Measurements from ENCODE around the gene ATAD2B.
"Not testable (repeated sequence)": the region's sequence is repeated elsewhere in the genome, so short reads cannot be mapped to it uniquely, and the experiment has no call there.

ATAD2B gene

GRCh38 chr2:23723029-23723428 lies 203.9 kb downstream of the ATAD2B start:
- not testable (repeated sequence) for DNase-seq

- DNase-seq = no peak
Measured at GRCh38 chr2:23722255-23722654, 204.7 kb downstream of the ATAD2B start.

- no peak for DNase-seq
Measured at GRCh38 chr2:23721454-23721826, 205.5 kb downstream of the ATAD2B start.

GRCh38 chr2:23720705-23721453 lies 206.0 kb downstream of the ATAD2B start:
- DNase-seq = no peak

- peak in 1 of 2 donors; percentile 49 for DNase-seq
Measured at GRCh38 chr2:23719716-23720115, 207.2 kb downstream of the ATAD2B start.

- DNase-seq = no peak
Measured at GRCh38 chr2:23718931-23719700, 207.8 kb downstream of the ATAD2B start.

GRCh38 chr2:23713351-23713750 lies 213.6 kb downstream of the ATAD2B start:
- DNase-seq = peak in 1 of 2 donors; percentile 7

GRCh38 chr2:23712756-23713151 lies 214.2 kb downstream of the ATAD2B start:
- DNase-seq = no peak

- DNase-seq = no peak
Measured at GRCh38 chr2:23711979-23712755, 214.8 kb downstream of the ATAD2B start.

GRCh38 chr2:23709311-23709710 lies 217.6 kb downstream of the ATAD2B start:
- no peak for DNase-seq

GRCh38 chr2:23708771-23709170 lies 218.2 kb downstream of the ATAD2B start:
- no peak for DNase-seq

GRCh38 chr2:23707096-23707495 lies 219.8 kb downstream of the ATAD2B start:
- DNase-seq = no peak

GRCh38 chr2:23706613-23707078 lies 220.3 kb downstream of the ATAD2B start:
- DNase-seq = no peak

- DNase-seq = no peak
Measured at GRCh38 chr2:23705771-23706612, 220.9 kb downstream of the ATAD2B start.

- no peak for DNase-seq
Measured at GRCh38 chr2:23703583-23704385, 223.1 kb downstream of the ATAD2B start.

- DNase-seq = no peak
Measured at GRCh38 chr2:23703037-23703582, 223.8 kb downstream of the ATAD2B start.

- no peak for DNase-seq
Measured at GRCh38 chr2:23700627-23701026, 226.3 kb downstream of the ATAD2B start.

- DNase-seq = no peak
Measured at GRCh38 chr2:23699580-23699925, 227.4 kb downstream of the ATAD2B start.

GRCh38 chr2:23698721-23699579 lies 228.0 kb downstream of the ATAD2B start:
- DNase-seq = no peak
